NCI-H2029 treated with DMSO at 0.1 percent for 48 hours (cell line): ENCODE data around the gene BCL6B.
A peak's percentile ranks its signal among the peaks of the same experiment; 100 is the strongest.
"Not testable (repeated sequence)": the region's sequence is repeated elsewhere in the genome, so short reads cannot be mapped to it uniquely, and the experiment has no call there.

Source experiments
- DNase-seq: peaks from one replicate; lab custom pipeline; 2025; lab: John Stamatoyannopoulos, UW

The BCL6B gene, protein sequence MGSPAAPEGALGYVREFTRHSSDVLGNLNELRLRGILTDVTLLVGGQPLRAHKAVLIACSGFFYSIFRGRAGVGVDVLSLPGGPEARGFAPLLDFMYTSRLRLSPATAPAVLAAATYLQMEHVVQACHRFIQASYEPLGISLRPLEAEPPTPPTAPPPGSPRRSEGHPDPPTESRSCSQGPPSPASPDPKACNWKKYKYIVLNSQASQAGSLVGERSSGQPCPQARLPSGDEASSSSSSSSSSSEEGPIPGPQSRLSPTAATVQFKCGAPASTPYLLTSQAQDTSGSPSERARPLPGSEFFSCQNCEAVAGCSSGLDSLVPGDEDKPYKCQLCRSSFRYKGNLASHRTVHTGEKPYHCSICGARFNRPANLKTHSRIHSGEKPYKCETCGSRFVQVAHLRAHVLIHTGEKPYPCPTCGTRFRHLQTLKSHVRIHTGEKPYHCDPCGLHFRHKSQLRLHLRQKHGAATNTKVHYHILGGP

DNA sequence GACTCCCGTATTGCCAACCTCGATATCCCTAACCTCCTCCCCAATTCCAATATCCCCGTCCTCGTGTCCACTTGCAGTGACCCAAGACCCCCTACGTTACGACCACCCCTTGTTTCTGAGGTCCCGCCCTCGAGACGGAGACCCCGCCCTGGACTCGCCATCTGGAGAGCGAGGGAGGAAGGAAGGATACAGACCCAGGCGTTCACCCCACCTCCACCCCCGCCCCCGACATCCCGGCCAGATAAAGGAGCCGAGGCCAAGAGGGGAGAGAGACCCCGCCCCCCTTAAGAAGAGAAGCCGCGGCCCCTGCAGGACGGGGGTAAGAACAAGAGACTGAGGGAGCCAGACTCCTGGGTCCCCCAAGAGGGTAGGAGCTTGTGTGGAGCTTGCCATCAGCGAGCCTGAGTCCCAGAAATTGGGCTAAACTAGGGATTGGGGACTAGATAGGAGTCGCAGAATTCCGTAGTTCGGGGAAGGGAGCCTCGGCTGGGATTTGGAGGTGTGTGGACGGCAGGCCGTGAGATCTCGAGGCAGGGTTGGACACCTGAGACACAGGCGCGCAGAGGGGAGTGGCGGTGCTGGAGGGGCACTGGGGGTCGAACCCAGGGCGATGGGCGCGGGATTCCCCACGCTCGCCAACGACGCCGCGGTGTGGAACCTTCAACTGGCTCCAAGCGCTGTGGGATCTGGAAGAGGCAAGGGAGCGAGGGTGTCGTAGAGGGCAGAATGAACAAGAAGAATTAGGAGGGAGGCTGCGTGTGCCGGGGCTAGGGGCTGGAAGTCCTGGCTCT, at the start of gene BCL6B:
Gene BCL6B (plus strand): TSS at position 270 of the 791 bp plus-strand sequence. CDS start 622 bp downstream, outside the sequence.
- no peak for DNase-seq

DNA sequence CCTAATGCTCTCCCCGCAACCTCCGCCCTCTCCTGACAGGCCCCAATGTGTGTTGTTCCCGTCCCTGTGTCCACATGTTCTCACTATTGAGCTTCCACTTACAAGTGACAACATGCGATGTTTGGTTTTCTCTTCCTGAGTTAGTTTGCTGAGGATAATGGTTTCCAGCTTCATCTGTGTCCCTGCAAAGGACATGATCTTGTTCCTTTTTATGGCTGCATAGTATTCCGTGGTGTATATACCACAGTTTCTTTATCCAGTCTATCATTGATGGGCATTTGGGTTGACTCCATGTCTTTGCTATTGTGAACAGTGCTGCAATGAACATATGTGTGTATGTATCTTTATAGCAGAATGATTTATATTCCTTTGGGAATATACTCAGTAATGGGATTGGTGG, 43.4 kb upstream of the BCL6B start:
- DNase-seq, result not testable (repeated sequence)

DNA sequence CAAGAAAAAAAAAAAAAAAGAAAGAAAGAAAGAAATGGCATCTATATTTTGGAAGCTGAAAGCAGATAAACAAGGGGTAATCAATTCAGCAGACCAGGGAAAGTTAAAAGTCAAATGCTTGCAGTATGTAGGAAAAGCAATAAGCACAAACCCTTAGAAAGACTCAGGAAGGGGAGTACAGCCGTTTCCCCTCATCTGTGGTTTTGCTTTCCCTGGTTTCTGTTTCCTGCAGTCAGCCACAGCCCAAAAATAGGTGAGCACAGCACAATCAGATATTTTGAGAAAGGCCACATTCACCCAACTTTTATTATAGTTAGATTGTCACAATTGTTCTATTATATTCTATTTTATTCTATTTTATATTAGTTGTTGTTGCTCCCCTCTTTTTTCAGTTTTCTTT, 41.4 kb upstream of the BCL6B start:
- no peak for DNase-seq

DNA sequence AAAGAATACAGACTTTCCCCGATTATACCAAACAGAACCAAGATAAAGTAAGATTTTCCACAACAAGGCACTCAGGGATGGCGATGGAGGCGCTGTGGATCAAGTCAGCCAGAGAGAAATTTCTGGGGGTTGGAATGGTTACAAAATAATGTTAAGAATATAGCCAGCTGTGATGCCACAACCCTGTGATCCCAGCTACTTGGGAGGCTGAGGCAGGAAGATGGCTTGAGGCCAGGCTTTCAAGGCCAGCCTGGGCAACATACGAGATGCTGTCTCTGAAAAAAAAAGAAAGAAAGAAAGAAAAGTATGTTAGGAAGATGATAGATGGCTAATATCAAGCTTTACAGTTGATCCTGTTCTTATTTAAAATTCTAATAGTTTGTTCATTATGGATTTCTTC, 37.6 kb upstream of the BCL6B start:
- no peak for DNase-seq

DNA sequence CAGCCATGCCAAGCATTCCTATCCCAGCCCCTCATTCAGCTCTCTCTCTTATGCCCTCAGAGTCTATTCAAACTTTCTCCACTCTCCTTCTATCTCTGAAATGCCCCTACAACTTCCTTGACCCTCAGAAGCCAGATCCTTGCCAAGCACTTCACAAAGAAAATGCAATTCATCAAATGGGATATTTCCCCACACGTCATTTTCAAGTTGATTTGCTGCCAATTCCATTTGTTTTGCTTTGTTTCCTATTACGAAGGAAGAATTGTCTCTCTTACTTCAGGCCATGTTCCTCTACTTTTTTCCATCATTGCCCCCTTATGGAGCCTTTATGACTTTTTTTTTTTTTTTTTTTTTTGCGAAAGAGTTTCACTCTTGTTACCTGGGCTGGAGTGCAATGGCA, 36.2 kb upstream of the BCL6B start:
- no peak for DNase-seq

DNA sequence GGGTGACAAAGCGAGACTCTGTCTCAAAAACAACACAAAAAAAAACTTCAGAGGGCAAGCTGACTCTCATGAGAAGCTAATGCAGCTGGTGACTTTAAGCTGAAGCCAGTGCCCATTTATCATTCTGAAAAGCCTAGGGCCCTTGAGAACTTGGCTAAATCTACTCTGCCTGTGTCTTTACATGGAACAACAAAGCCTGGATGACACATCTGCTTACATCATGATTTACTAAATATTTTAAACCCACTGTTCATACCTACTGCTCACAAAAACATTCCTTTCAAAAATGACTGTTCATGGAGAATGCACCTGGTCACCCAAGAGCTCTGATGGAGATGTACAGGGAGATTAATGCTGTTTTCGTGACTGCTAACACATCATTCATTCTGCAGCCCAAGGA, 33.1 kb upstream of the BCL6B start:
- no peak for DNase-seq

DNA sequence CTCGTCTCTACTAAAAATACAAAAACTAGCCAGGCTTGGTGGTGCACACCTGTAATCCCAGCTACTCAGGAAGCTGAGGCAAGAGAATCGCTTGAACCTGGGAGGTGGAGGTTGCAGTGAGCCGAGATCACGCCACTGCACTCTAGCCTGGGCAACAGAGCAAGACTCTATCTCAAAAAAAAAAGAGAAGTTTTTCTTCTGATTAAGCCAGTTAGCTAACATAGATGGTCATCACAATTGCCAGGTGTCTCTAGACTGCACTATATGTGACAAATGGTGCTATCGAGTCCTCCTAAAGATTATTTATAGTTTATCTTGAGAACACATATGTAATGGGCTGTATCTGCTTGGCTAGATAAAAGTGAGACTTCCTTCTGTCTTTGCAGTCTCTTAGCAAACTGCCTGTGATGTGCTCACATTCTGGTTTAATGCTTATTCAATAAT, 29.2 kb upstream of the BCL6B start:
- not testable (repeated sequence) for DNase-seq

DNA sequence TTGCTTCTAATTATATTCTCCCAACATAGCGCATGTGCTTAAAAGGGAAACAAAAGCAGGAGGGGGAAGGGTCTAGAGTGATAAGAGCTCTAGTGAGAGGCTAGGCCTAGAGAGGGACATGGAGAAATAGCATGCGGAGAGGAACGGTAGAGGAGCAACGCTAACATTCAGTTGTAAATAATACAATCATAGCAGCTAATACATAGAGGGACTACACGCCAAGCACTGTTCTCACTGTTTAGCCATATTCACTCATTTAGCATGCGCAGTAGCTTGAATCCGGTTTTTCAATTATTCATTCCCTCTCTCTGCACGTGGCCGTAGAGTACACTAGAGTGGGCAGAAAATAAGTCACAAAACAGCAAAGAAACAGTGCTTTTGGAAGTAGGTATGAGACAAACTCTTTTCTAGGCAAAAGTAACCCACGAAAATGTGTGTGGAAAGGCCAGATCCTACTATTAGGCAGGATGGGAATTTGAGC, 28.7 kb upstream of the BCL6B start:
- DNase-seq, result no peak

DNA sequence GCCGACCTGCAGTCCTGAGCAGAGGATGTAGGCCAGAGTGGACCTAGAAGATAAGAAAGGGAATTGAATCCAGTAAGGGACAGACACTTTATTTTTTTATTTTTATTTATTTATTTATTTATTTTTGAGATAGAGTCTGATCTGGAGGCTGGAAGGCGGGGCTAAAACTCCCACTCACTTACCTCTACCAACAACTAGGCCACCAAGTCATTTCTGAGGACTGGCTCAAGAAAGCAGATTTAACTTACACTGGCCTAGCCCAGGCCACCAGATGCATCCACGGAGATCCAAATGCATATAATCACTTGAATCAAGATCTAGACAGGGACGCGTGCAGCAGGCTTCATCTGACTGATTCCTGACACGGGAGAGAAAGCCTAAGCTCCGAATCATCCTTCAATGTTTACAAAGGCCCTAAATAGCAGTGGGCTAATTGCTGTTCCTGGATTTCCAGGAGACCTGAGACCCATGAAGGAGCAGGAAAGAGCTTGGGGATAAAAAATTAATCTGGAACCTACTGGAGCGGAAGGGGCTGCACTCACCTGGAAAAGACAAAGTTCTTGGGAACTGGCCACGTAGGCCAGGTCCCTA, 28.1 kb upstream of the BCL6B start:
- no peak for DNase-seq

DNA sequence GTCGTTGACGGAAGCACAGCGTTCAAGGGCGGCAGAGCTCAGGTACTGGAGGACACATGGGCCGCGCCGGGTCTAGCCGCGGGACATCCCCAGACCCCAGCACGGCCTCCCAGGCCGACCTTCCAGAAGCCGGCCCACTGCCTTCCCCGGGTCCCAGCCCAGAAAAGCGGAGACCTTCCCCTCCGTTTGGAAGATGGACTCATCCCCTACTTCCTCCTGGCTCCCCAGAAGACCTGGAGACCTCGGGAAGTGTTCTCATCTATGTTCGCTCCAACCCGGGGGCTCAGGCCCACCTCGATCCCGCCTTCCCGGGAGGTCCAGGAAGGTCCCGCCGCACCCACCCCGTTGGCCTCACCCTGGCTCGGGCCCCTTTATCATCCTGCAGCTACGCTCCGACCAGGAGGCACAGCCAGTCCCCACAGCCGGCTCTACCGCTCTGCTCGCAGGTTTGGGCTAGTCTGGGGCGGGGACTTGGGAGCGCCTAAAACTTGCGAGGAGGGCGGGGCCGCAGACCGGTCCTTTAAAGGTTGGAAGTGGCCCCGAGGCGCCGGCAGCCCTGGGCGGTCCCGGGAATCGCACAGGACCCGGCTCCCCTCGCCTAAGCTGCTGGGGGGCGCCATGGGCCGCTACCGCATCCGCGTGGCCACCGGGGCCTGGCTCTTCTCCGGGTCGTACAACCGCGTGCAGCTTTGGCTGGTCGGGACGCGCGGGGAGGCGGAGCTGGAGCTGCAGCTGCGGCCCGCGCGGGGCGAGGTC, 27.2 kb upstream of the BCL6B start, which contains the start of gene ALOX12:
Gene ALOX12 (plus strand): TSS at position 550 of the 756 bp plus-strand sequence. CDS start 69 bp downstream, at position 619.
- no peak for DNase-seq

DNA sequence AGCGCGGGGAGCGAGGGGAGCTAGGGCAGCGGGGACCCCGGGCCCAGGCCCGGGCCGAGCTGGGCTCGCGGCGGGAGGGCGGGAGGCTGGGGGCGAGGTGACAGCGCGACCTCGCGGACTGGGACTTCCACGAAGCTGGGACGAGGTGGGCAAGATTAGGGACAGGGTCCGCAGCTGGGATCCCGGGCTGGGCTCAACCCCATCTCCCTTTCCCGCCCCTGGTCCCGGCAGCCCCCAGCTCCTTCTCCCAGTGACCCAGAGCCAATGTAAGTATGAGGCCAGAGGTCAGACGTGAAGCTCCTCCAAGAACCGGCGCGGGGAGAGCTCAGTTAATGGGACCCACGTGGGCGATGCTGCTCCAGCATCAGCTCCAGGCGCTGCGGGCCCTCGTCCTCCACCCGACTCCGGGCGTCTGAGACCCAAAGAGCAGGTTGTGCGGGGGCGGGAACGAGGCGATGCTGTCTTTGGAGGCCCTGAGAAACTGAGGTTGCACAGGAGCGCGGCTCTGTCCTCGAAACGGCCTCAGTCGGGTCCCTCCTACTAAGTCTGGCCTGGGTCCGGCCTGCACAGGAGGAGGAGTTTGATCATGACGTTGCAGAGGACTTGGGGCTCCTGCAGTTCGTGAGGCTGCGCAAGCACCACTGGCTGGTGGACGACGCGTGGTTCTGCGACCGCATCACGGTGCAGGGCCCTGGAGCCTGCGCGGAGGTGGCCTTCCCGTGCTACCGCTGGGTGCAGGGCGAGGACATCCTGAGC, 26.4 kb upstream of the BCL6B start:
- no peak for DNase-seq

DNA sequence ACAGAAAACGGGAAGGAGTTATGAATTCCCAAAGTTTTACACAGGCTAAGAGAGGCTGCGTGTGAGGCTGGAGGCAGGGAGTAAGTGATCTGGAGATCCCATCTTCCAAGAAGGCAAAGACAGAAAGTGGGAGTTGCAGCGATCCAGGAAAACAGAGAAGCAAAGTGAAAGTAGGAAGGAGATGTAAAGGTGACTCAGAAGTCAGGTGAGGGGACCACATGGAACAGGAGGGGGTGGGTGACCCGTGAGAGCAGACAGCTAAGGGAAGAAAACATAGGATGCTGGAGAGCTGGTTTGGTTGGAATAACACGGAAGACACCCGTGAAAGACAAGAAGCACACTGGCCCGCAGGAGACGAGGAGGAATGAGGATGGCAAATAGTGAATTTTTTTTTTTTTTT, 25.7 kb upstream of the BCL6B start:
- DNase-seq, result no peak

DNA sequence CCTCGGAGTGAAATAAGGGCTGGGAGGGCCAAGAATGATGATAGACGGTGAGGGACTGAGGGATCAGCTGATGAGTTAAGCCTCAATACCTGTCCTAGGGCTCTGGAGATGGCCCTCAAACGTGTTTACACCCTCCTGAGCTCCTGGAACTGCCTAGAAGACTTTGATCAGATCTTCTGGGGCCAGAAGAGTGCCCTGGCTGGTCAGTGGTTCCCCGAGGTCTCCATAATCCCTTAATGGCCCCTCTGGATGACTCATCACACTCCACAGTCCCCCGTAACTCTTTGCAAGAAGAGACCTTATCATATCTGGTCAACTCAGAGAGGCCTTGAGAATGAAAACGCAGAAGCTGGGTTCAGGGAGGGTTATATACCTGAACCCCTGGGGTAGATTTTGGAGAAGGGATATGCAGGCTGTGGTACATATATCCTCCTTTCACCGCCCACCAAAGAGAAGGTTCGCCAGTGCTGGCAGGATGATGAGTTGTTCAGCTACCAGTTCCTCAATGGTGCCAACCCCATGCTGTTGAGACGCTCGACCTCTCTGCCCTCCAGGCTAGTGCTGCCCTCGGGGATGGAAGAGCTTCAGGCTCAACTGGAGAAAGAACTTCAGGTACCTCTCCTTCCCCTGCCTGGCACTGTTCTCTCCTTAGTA, 23.9 kb upstream of the BCL6B start:
- DNase-seq, result no peak

DNA sequence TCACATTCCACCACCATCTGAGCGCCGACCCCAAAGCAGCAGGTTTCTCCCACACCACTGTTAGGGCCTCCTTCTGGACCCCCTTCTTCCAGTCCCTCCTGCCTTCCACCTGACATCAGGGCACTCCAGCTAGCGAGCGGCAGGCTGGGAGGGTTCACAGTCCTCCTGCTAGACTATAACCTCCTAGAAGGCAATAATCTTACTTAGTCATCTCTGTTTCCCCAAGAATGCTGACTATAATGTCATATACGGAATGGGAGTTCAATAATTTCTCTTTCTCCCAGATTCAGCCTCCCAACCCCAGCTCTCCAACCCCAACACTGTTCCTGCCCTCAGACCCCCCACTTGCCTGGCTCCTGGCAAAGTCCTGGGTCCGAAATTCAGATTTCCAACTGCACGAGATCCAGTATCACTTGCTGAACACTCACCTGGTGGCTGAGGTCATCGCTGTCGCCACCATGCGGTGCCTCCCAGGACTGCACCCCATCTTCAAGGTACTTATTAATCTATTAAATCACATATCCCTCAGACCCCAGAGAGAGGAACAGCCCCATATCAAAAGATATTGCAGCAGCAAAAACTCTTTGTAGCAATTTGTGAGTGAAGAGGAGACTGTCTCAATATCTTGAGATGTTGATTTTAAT, 21.4 kb upstream of the BCL6B start:
- DNase-seq, result no peak

DNA sequence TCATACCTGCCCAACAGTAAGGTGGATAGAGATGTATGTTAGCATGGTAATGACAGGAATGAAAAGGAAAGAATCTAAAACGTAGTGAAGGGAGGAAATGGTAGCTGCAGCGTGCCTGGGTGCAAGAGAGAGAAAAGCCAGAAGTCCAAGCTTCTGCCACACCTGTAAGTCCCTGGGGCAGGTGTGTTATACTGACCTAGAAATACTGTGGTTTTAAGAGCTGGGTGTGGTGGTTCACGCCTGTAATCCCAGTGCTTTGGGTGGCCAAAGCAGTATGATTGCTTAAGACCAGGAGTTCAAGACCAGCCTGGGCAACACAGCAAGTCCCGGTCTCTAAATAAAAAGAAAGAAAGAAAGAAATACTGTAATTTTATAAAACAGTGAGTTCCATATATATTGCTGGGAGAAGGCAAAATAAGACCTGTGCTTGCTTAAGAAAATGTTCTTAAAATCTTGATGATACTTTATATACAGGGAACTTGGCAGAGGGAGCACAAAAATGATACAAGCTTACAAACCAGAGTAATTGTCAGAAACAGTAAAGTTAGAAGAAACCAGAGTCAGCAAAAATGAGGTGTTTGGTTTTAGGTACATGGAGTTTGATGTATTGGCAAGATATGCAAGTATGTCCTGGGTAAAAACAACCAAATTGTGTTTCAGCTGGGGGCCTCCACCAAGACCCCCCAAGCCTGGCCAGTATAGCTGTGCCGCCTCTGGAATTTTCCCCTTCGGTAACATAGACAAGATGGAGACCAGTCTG, 20.4 kb upstream of the BCL6B start:
- no peak for DNase-seq

DNA sequence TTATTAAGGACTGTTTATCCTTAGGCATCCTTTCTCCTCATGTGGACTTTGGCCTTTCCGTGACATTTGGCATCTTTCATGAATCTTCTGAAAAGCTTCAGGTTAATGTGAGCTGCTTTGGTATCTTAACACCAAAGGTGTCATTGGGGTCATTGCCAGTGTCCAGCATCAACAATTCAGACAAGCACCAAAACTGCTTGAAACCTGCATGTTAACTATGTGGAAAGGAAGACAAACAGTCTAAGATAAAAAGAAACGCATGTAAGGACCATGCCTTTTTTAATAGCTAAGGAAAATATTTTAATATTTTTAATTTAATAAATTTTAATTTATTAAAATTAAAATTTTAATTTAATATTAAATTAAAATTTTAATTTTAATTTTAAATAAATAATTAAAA, 19.1 kb upstream of the BCL6B start:
- no peak for DNase-seq

DNA sequence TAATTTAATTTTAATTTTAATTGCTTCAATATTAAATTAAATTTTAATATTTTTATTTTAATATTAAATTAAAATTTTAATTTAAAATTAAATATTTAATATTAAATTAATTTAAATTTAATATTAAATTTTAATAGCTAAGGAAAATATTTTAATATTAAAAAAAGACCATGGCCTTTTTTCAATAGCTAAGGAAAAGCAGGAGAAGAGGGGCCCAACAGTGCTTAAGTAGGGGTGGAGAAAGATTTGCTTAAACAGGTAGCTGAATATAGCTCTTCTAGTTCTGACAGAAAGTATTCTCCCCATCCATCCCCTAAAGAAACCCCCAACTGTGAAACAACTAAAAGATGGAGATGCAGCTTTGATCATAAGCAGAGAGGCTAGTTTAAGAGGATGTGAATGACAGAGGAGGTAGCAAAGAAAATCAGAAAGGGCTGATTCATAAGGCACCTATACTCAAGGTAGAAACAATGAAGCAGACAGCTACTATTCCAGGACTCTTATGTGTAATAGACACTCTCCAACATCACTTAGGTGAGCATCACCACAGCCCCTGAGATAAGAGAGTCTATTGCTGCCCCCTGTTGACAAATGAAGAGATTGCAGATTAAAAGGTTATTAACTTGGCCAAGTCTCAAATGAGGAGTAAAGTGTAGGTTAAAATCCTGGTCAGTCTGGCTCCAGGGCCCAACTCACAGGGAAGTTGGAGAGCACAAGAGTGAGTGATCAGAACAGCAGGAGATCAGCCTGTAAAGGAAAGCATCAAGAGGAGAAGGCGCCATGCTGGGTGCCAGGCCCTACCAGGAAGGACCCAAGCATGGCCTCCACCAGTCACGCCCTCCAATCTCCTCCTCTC, 18.2 kb upstream of the BCL6B start:
- peak; percentile 67 for DNase-seq

DNA sequence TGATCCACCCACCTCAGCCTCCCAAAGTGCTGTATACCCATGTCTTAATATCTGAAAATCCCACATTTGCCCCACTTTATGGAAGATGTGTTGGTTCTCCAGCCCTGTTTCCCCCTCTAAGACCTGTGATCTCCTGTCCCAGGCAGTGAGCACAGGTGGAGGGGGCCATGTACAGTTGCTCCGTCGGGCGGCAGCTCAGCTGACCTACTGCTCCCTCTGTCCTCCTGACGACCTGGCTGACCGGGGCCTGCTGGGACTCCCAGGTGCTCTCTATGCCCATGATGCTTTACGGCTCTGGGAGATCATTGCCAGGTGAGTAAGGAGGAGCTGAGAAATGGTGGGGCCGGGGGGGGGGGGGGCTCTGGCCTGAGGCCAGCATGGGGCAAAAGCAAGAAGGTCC, 17.1 kb upstream of the BCL6B start:
- DNase-seq, result no peak
